Type B pancreatic cell (in vitro differentiated cells): ENCODE measurements around the gene RCAN1. TPM values are rescaled to one million over a fixed set of nuclear protein-coding genes. Genes with fewer than 3 reads are reported as not detected.

ENCODE experiments used
- DNase-seq: peaks from one replicate; pipeline ENCODE4 v3.0.0; 2021; ENCODE audit warnings: mixed read lengths; ENCODE audit not compliant: unreplicated experiment; ENCODE audit errors: extremely low spot score
- H3K27ac Mint-ChIP-seq: 2 replicates; pipeline ENCODE4 v1.8.0; 2021; ENCODE audit warnings: mild to moderate bottlenecking, mixed read lengths
- H3K27me3 Mint-ChIP-seq: 2 replicates; pipeline ENCODE4 v1.8.0; 2021; ENCODE audit warnings: mixed read lengths
- H3K36me3 Mint-ChIP-seq: 2 replicates; pipeline ENCODE4 v1.8.0; 2021; ENCODE audit warnings: mixed read lengths
- H3K4me1 Mint-ChIP-seq: one replicate; pipeline ENCODE4 v1.8.0; 2021; ENCODE audit warnings: mixed read lengths; ENCODE audit not compliant: unreplicated experiment
- H3K4me3 Mint-ChIP-seq: 2 replicates; pipeline ENCODE4 v1.8.0; 2021; ENCODE audit warnings: mild to moderate bottlenecking, mixed read lengths
- H3K9me3 Mint-ChIP-seq: 2 replicates; pipeline ENCODE4 v1.8.0; 2021; ENCODE audit warnings: mixed read lengths
- total RNA-seq: library from RNA; stranded (reverse); gene quantifications from 2 replicates; pipeline ENCODE4 v1.2.1, GENCODE V29; 2021; ENCODE audit warnings: low replicate concordance
- TF ChIP-seq, protein P1 (sequence below): fragments of 200-600 bp; sonication (generic); conservative IDR thresholded peaks from 2 replicates; pipeline ENCODE4 v1.5.0; 2021; ENCODE audit warnings: antibody characterized with exemption, mild to moderate bottlenecking

Gene RCAN1
- total RNA-seq, 1 donor from 2014 or later = 16.5 TPM

DNA sequence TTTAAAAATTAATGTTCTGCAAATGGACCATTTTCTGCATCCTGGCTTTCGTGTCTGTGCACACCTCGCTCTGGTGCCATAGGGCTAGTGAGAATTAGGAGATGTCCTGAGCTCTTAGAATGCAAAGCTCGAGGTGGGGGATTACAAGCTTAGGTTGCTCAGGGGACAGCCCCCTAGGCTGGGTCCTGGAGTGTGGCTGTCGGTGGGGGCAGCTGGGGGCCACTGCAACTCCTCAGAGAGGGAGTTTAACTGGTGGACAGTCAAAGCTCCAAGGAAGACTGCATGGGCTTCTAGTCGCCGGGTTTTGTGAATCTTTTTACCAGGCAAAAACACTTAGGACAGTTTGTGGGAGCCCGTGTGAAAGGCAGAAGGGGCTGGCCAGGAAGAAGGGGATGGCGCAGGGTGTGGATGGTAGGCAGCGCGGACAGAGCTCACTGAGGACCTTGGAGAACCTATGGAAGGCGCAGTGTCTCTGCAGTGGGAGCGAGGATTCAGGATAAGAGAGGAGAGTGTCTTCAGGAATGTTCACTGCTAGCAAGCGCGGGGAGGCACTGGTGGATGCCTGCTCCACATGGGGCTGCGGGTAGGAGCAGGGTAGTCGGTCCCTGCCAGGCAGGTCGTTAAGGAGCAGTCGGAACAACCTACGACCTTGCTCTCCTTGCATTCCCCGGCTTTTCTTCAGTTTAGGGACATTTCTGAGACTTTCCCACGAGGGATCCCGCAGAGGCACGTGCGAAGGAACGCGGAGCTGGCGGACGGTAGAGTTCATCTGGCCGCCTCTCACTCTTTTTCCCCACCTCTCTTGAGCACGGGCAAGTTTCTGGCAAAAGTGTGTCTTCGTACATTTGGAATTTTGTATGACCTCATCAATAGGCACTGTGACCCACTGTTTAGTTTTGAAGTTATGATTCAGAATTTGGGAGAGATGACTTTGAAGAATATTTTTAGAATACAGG is 90.0 kb downstream of the RCAN1 start:
- Mint-ChIP-seq H3K4me1 (peaks cover 46% of the 10 kb centered on the region), H3K4me3 (peak overlapping the region; percentile 76), H3K27ac (peak overlapping the region; percentile 95), H3K27me3 (peaks cover 7% of the 10 kb centered on the region), H3K36me3 (peaks cover 13% of the 10 kb centered on the region), H3K9me3 (no peaks in the 10 kb centered on the region)
- DNase-seq = no peak
- TF ChIP-seq, protein P1, sequence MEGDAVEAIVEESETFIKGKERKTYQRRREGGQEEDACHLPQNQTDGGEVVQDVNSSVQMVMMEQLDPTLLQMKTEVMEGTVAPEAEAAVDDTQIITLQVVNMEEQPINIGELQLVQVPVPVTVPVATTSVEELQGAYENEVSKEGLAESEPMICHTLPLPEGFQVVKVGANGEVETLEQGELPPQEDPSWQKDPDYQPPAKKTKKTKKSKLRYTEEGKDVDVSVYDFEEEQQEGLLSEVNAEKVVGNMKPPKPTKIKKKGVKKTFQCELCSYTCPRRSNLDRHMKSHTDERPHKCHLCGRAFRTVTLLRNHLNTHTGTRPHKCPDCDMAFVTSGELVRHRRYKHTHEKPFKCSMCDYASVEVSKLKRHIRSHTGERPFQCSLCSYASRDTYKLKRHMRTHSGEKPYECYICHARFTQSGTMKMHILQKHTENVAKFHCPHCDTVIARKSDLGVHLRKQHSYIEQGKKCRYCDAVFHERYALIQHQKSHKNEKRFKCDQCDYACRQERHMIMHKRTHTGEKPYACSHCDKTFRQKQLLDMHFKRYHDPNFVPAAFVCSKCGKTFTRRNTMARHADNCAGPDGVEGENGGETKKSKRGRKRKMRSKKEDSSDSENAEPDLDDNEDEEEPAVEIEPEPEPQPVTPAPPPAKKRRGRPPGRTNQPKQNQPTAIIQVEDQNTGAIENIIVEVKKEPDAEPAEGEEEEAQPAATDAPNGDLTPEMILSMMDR = no peak

DNA sequence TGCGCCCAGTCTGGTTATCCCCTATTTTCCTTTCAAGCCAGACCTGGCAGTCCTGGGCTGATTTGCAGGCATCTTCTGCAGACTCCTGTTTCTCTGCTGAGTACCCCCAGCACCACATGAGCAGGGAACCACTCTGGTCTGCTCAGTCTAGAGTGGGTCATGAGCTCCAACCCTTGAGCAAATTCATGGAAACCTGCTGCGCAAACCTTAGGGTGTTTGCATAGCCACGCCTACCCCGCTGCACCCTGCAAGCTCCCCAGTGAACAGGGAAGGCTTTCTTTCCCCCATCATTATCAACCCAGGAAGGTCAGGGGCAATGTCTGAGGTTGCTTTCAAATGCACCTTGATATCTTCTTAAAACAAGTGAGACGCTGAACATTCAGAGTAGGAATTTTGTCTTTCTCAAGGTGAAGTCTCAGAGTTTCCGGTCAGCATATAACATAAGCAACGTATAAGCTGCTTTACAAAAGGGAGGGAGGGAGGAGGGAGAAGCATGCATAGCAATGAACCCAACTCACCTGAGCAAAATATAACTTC is 91.8 kb downstream of the RCAN1 start:
- Mint-ChIP-seq H3K4me3 (peak overlapping the region; percentile 36), H3K27ac (peak overlapping the region; percentile 95), H3K4me1 (peaks cover 46% of the 10 kb centered on the region), H3K27me3 (peaks cover 7% of the 10 kb centered on the region), H3K36me3 (peaks cover 19% of the 10 kb centered on the region), H3K9me3 (no peaks in the 10 kb centered on the region)
- TF ChIP-seq, protein P1 = no peak
- DNase-seq = no peak

DNA sequence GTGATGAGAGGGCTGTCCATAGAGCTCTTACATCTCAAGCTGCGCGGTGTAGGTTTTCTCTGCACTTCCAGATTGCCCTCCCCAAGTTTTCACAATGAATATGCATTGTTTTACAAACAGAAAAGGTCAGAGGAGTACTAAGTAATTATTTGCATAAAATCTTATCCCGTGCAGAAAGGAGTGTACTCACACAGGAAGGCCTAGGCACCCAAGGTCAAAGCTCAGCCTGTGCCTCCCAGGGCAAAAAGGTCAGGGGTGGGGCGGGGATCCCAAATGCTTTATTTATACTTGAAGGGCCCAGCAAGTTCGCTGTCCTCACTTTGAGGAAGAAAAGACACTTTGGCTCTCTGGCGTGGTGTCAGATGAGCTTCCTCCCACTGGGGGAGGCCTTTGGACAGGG is 92.6 kb downstream of the RCAN1 start:
- Mint-ChIP-seq H3K36me3 (peaks cover 24% of the 10 kb centered on the region), H3K9me3 (no peaks in the 10 kb centered on the region), H3K4me3 (peak overlapping the region; percentile 39), H3K27me3 (peaks cover 7% of the 10 kb centered on the region), H3K27ac (peak overlapping the region; percentile 57), H3K4me1 (peaks cover 46% of the 10 kb centered on the region)
- no peak for DNase-seq
- TF ChIP-seq, protein P1 = no peak

DNA sequence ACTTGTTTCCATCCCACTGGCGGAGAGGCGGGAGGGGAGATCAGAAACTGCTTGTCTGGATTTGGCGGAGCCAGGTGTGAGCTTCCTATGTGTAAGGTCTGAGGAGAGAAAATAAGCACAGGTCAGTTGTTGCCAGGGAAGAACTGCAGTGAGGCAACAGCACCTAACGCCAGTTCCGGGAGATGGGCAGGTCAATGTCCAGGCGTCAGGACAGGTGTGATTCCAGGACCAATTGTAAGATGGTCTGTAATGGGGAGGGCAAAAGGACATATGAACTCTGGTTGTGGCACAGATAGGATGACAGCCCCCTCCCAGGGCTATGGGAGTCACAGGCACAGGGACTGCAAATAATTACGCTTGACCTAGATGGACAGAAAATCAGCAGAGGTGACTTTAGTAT is 93.4 kb downstream of the RCAN1 start:
- Mint-ChIP-seq H3K4me3 (no peak overlapping the region), H3K9me3 (no peaks in the 10 kb centered on the region), H3K4me1 (peaks cover 39% of the 10 kb centered on the region), H3K36me3 (peaks cover 29% of the 10 kb centered on the region), H3K27me3 (peaks cover 7% of the 10 kb centered on the region), H3K27ac (peak overlapping the region; percentile 12)
- TF ChIP-seq, protein P1 = no peak
- DNase-seq = no peak

DNA sequence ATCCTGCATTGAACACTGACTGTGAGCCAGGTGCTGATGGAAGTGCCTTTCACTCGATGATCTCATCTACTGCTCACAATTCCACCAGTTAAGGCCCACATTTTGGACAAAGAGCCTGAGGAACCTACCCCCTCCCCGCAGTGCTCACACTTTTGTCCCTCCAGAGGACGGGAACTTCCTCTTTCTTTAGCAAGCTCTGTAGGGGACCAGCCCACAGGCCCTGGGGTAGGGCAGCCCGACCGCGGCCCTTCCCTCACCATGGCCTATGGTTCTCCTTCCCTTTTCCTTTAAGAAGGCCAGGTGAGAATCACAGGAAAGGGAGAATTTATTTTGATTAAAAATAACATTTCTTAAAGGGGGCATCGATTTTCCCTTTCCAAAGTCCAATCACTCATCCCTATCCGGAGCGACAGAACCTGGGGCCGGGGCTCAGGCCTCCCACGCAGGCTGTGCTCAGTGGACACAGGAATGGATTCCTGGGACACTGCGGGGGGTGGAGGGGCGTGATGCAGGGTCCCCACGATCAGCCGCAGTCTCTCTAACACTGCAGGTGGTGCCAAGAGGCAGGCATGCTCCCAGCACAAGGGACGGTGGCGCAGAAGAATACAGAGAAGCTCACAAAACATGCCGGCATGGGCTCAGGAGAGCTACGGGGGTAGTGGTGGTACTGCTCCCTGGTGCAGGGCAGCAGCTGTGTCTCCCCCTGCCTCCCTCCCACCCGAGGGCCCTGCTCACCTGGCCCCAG is 94.0 kb downstream of the RCAN1 start:
- Mint-ChIP-seq H3K27ac (peak overlapping the region; percentile 12), H3K27me3 (peaks cover 7% of the 10 kb centered on the region), H3K4me3 (no peak overlapping the region), H3K9me3 (no peaks in the 10 kb centered on the region), H3K36me3 (peaks cover 30% of the 10 kb centered on the region), H3K4me1 (peaks cover 33% of the 10 kb centered on the region)
- DNase-seq = no peak
- TF ChIP-seq, protein P1 = no peak
